DND-41 (cell line): ENCODE results near the gene MESP2.

Experiments
- ATAC-seq: fragments of 200-7000 bp; cut with Tn5 transposase; 3 replicates; pipeline ENCODE4 v1.9.1; 2021; ENCODE audit warnings: low read depth; ENCODE audit not compliant: insufficient read depth
- DNase-seq: peaks from one replicate; pipeline ENCODE4 v3.0.0-alpha.2; 2020
- H2AFZ ChIP-seq: 2 replicates; pipeline ENCODE4 v1.6.0; 2012; ENCODE audit warnings: low read depth, low read length
- H3K27ac ChIP-seq: 2 replicates; pipeline ENCODE4 v1.5.1; 2012; ENCODE audit warnings: low read length, inconsistent platforms
- H3K27me3 ChIP-seq: fragments of 200-600 bp; sonication (generic); 2 replicates; pipeline ENCODE4 v1.6.0; 2012; ENCODE audit warnings: low read length, mild to moderate bottlenecking, inconsistent platforms; ENCODE audit not compliant: insufficient read depth, poor library complexity
- H3K36me3 ChIP-seq: 2 replicates; pipeline ENCODE4 v1.5.1; 2012; ENCODE audit warnings: low read length, inconsistent platforms; ENCODE audit not compliant: insufficient read depth
- H3K4me1 ChIP-seq: 2 replicates; pipeline ENCODE4 v1.5.1; 2012; ENCODE audit warnings: mild to moderate bottlenecking, low read length; ENCODE audit not compliant: insufficient read depth
- H3K4me2 ChIP-seq: 2 replicates; pipeline ENCODE4 v1.6.0; 2012; ENCODE audit warnings: mild to moderate bottlenecking, moderate library complexity, low read length, inconsistent platforms; ENCODE audit not compliant: insufficient read depth
- H3K4me3 ChIP-seq, 2 experiments: fragments of 200-600 bp in 1 of 2; shearing (Covaris generic) in 1 of 2; 2 replicates each; pipeline ENCODE4 v1.5.1; 2012 to 2016; ENCODE audit warnings: inconsistent platforms in 2 of 2, low read length in 2 of 2, mild to moderate bottlenecking in 2 of 2, low read depth in 1 of 2, moderate library complexity in 1 of 2
- H3K79me2 ChIP-seq: 2 replicates; pipeline ENCODE4 v1.6.0; 2012; ENCODE audit warnings: low read length, inconsistent platforms; ENCODE audit not compliant: insufficient read depth
- H3K9ac ChIP-seq: 2 replicates; pipeline ENCODE4 v1.6.0; 2012; ENCODE audit warnings: low read depth, mild to moderate bottlenecking, inconsistent platforms, low read length, moderate library complexity
- H3K9me3 ChIP-seq: 2 replicates; pipeline ENCODE4 v1.5.1; 2012; ENCODE audit warnings: low read length, moderate library complexity, mild to moderate bottlenecking, inconsistent platforms; ENCODE audit not compliant: insufficient read depth, severe bottlenecking
- H4K20me1 ChIP-seq: 2 replicates; pipeline ENCODE4 v1.6.0; 2012; ENCODE audit warnings: low read length; ENCODE audit not compliant: insufficient read depth
- CTCF ChIP-seq: IDR thresholded peaks from 2 replicates; pipeline ENCODE4 v1.5.1; 2012; ENCODE audit warnings: borderline replicate concordance, low read length, moderate library complexity, mild to moderate bottlenecking; ENCODE audit not compliant: poor library complexity, severe bottlenecking; ENCODE audit errors: extremely low read depth
- EZH2 ChIP-seq: IDR thresholded peaks from 3 replicates; pipeline ENCODE4 v1.6.1; 2012; ENCODE audit warnings: borderline replicate concordance, low read depth, mild to moderate bottlenecking, moderate library complexity, low read length, inconsistent platforms; ENCODE audit not compliant: severe bottlenecking

Gene MESP2

GRCh38 chr15:89802231-89802928 lies 26.2 kb downstream of the MESP2 start:
- Histone ChIP-seq H3K36me3 (no peaks in the 10 kb centered on the region), H3K4me1 (no peaks in the 10 kb centered on the region), H2AFZ (no peak overlapping the region), H3K27me3 (no peaks in the 10 kb centered on the region), H3K9ac (no peak overlapping the region), H3K9me3 (no peaks in the 10 kb centered on the region), H3K4me2 (no peak overlapping the region), H3K4me3 (no peak overlapping the region), H4K20me1 (no peaks in the 10 kb centered on the region), H3K79me2 (no peaks in the 10 kb centered on the region), H3K27ac (no peak overlapping the region)
- ATAC-seq: no peak
- no peak for DNase-seq
- TF ChIP-seq CTCF: no peak
- TF ChIP-seq EZH2: no peak

- Histone ChIP-seq H3K4me1 (no peaks in the 10 kb centered on the region), H2AFZ (no peak overlapping the region), H3K36me3 (no peaks in the 10 kb centered on the region), H3K9ac (no peak overlapping the region), H3K9me3 (no peaks in the 10 kb centered on the region), H4K20me1 (no peaks in the 10 kb centered on the region), H3K4me2 (no peak overlapping the region), H3K27me3 (no peaks in the 10 kb centered on the region), H3K79me2 (no peaks in the 10 kb centered on the region), H3K27ac (no peak overlapping the region), H3K4me3 (no peak overlapping the region)
- DNase-seq: no peak
- no peak for ATAC-seq
- TF ChIP-seq CTCF: no peak
- TF ChIP-seq EZH2: no peak
Observed at GRCh38 chr15:89802986-89803824, 27.1 kb downstream of the MESP2 start.

GRCh38 chr15:89803941-89804800 lies 28.0 kb downstream of the MESP2 start:
- H3K79me2 ChIP-seq: no peaks in the 10 kb centered on the region
- H3K36me3 ChIP-seq: no peaks in the 10 kb centered on the region
- no peaks in the 10 kb centered on the region for H3K9me3 ChIP-seq
- TF ChIP-seq EZH2: no peak
- no peak for TF ChIP-seq CTCF
- H3K27ac ChIP-seq: no peak overlapping the region
- ATAC-seq (no peak), DNase-seq (no peak)
- H3K27me3 ChIP-seq: no peaks in the 10 kb centered on the region
- H3K4me1 ChIP-seq: no peaks in the 10 kb centered on the region
- no peaks in the 10 kb centered on the region for H4K20me1 ChIP-seq
- H2AFZ ChIP-seq: no peak overlapping the region
- H3K4me3 ChIP-seq: no peak overlapping the region
- H3K4me2 ChIP-seq: no peak overlapping the region
- no peak overlapping the region for H3K9ac ChIP-seq
